ENCODE measurements around the gene TRIM41.

The TRIM41 gene

GRCh38 chr5:181245427-181246275 lies 22.6 kb downstream of the TRIM41 start:
- H3K4me3 ChIP-seq (IDR thresholded peaks at IDR 0.05; ENCODE audit: insufficient read depth, low read depth, low read length): no peak overlapping the region
- TF ChIP-seq CTCF (conservative IDR thresholded peaks at IDR 0.05; ENCODE audit: low read depth, low read length): no peak
- peak overlapping the region; percentile 70; the same call in 1 of the 2 replicates for H3K9ac ChIP-seq
- H4K20me1 ChIP-seq (ENCODE audit: insufficient read depth): no peaks in the 10 kb centered on the region; the same call in 1 of the 2 replicates
- H2AFZ ChIP-seq (ENCODE audit: low read depth): peak overlapping the region; percentile 49; the same call in 1 of the 2 replicates
- no peaks in the 10 kb centered on the region for H3K27me3 ChIP-seq (ENCODE audit: insufficient read depth, low read depth)
- H3K4me1 ChIP-seq (ENCODE audit: low read depth, poor library complexity, severe bottlenecking): peaks cover 16% of the 10 kb centered on the region
- peak overlapping the region; percentile 23; the same call in 1 of the 2 replicates for H3K27ac ChIP-seq
- H3K79me2 ChIP-seq (ENCODE audit: insufficient read depth, low read depth): peaks cover 51% of the 10 kb centered on the region
- peak overlapping the region; percentile 64; the same call in 1 of the 2 replicates for H3K4me2 ChIP-seq
- peaks cover 6% of the 10 kb centered on the region; the same call in 1 of the 2 replicates for H3K36me3 ChIP-seq (ENCODE audit: insufficient read depth)

GRCh38 chr5:181246276-181247049 lies 23.4 kb downstream of the TRIM41 start:
- H4K20me1 ChIP-seq (ENCODE audit: insufficient read depth): no peaks in the 10 kb centered on the region; the same call in 1 of the 2 replicates
- peaks cover 43% of the 10 kb centered on the region for H3K79me2 ChIP-seq (ENCODE audit: insufficient read depth, low read depth)
- peak overlapping the region; percentile 49 for H2AFZ ChIP-seq (ENCODE audit: low read depth)
- H3K4me3 ChIP-seq (IDR thresholded peaks at IDR 0.05; ENCODE audit: insufficient read depth, low read depth, low read length): no peak overlapping the region
- H3K9ac ChIP-seq: peak overlapping the region; percentile 70
- H3K4me1 ChIP-seq (ENCODE audit: low read depth, poor library complexity, severe bottlenecking): peaks cover 10% of the 10 kb centered on the region
- H3K27me3 ChIP-seq (ENCODE audit: insufficient read depth, low read depth): no peaks in the 10 kb centered on the region
- peak overlapping the region; percentile 23; the same call in 1 of the 2 replicates for H3K27ac ChIP-seq
- TF ChIP-seq CTCF (conservative IDR thresholded peaks at IDR 0.05; ENCODE audit: low read depth, low read length): no peak
- peaks cover 6% of the 10 kb centered on the region; the same call in 1 of the 2 replicates for H3K36me3 ChIP-seq (ENCODE audit: insufficient read depth)
- H3K4me2 ChIP-seq: peak overlapping the region; percentile 64

- Histone ChIP-seq H3K4me1 (ENCODE audit: low read depth, poor library complexity, severe bottlenecking) (peaks cover 3% of the 10 kb centered on the region), H3K36me3 (ENCODE audit: insufficient read depth) (no peaks in the 10 kb centered on the region), H4K20me1 (ENCODE audit: insufficient read depth) (no peaks in the 10 kb centered on the region), H3K27ac (no peak overlapping the region), H3K4me3 (IDR thresholded peaks at IDR 0.05; ENCODE audit: insufficient read depth, low read depth, low read length) (no peak overlapping the region), H2AFZ (ENCODE audit: low read depth) (no peak overlapping the region), H3K9ac (no peak overlapping the region), H3K79me2 (ENCODE audit: insufficient read depth, low read depth) (peaks cover 25% of the 10 kb centered on the region), H3K27me3 (ENCODE audit: insufficient read depth, low read depth) (no peaks in the 10 kb centered on the region), H3K4me2 (peak overlapping the region; percentile 25; the same call in 1 of the 2 replicates)
- TF ChIP-seq CTCF (conservative IDR thresholded peaks at IDR 0.05; ENCODE audit: low read depth, low read length): no peak
These were observed 25.2 kb downstream of the TRIM41 start for GRCh38 chr5:181248277-181248676.

GRCh38 chr5:181255276-181255675 lies 32.2 kb downstream of the TRIM41 start:
- H3K27me3 ChIP-seq (ENCODE audit: insufficient read depth, low read depth): no peaks in the 10 kb centered on the region
- H3K4me3 ChIP-seq (IDR thresholded peaks at IDR 0.05; ENCODE audit: insufficient read depth, low read depth, low read length): no peak overlapping the region
- peaks cover 36% of the 10 kb centered on the region for H3K79me2 ChIP-seq (ENCODE audit: insufficient read depth, low read depth)
- H3K4me1 ChIP-seq (ENCODE audit: low read depth, poor library complexity, severe bottlenecking): peaks cover 19% of the 10 kb centered on the region
- H3K27ac ChIP-seq: no peak overlapping the region
- no peaks in the 10 kb centered on the region for H4K20me1 ChIP-seq (ENCODE audit: insufficient read depth)
- H3K9ac ChIP-seq: no peak overlapping the region
- H3K4me2 ChIP-seq: no peak overlapping the region
- TF ChIP-seq CTCF (conservative IDR thresholded peaks at IDR 0.05; ENCODE audit: low read depth, low read length): no peak
- no peaks in the 10 kb centered on the region for H3K36me3 ChIP-seq (ENCODE audit: insufficient read depth)
- H2AFZ ChIP-seq (ENCODE audit: low read depth): no peak overlapping the region

All from KMS-11 (cell line).